GM12878 (cell line): ENCODE measurements around the gene DYRK1B. TPM values are rescaled to one million over a fixed set of nuclear protein-coding genes. Genes with fewer than 3 reads are reported as not detected.

Experiments
- CEBPB ChIP-seq, 2 experiments: fragments of 150-350 bp in 1 of 2; IDR thresholded peaks; 2 replicates each; pipeline ENCODE4 v1.6.1; 2012 to 2014; ENCODE audit warnings: low read depth in 2 of 2, low read length in 2 of 2, borderline replicate concordance in 1 of 2, inconsistent platforms in 1 of 2
- CEBPZ ChIP-seq: fragments of 150-350 bp; IDR thresholded peaks from 2 replicates; pipeline ENCODE4 v1.6.1; 2016; ENCODE audit warnings: low read depth, low read length
- CHD1 ChIP-seq: IDR thresholded peaks from 2 replicates; pipeline ENCODE4 v1.6.1; 2012; ENCODE audit warnings: low read depth, low read length, improper control_type of control experiment
- CREM ChIP-seq: IDR thresholded peaks from 2 replicates; pipeline ENCODE4 v1.6.1; 2014; ENCODE audit warnings: antibody characterized with exemption, low read depth
- EED ChIP-seq: sonication (generic); IDR thresholded peaks from 2 replicates; pipeline ENCODE4 v1.6.1; 2016; ENCODE audit warnings: antibody characterized with exemption, low read depth
- EZH2 ChIP-seq: IDR thresholded peaks from 2 replicates; pipeline ENCODE4 v1.6.1; 2012; ENCODE audit warnings: low read depth, mild to moderate bottlenecking, control low read depth, inconsistent platforms, low read length, borderline replicate concordance; ENCODE audit not compliant: control insufficient read depth
- FOS ChIP-seq: IDR thresholded peaks from 3 replicates; pipeline ENCODE4 v1.6.1; 2011; ENCODE audit warnings: borderline replicate concordance; ENCODE audit not compliant: insufficient read length; ENCODE audit errors: extremely low read depth
- FOXK2 ChIP-seq: fragments of 450-650 bp; IDR thresholded peaks from 2 replicates; pipeline ENCODE4 v1.6.1; 2017; ENCODE audit warnings: mild to moderate bottlenecking, moderate library complexity
- GABPA ChIP-seq: IDR thresholded peaks from 2 replicates; pipeline ENCODE4 v1.6.1; 2014; ENCODE audit warnings: antibody characterized with exemption, low read depth, mild to moderate bottlenecking, inconsistent platforms
- KAT2A ChIP-seq: conservative IDR thresholded peaks from 2 replicates; pipeline ENCODE4 v1.6.1; 2011; ENCODE audit warnings: low read depth, low read length; ENCODE audit not compliant: control insufficient read depth
- MTA3 ChIP-seq: IDR thresholded peaks from 2 replicates; pipeline ENCODE4 v1.6.1; 2012; ENCODE audit warnings: low read length, inconsistent platforms, borderline replicate concordance
- NRF1 ChIP-seq: conservative IDR thresholded peaks from 2 replicates; pipeline ENCODE4 v1.6.1; 2011; ENCODE audit warnings: mild to moderate bottlenecking, low read depth, low read length, improper control_type of control experiment
- RB1 ChIP-seq: fragments of 450-650 bp; formaldehyde crosslinking; IDR thresholded peaks from 2 replicates; pipeline ENCODE4 v1.6.1; 2017; ENCODE audit warnings: mild to moderate bottlenecking, borderline replicate concordance
- SIX5 ChIP-seq: IDR thresholded peaks from 2 replicates; pipeline ENCODE4 v1.6.1; 2011; ENCODE audit warnings: mild to moderate bottlenecking, low read depth, low read length, moderate library complexity; ENCODE audit not compliant: severe bottlenecking
- SMARCA5 ChIP-seq: fragments of 450-650 bp; IDR thresholded peaks from 2 replicates; pipeline ENCODE4 v1.6.1; 2017; ENCODE audit warnings: mild to moderate bottlenecking
- SP1 ChIP-seq: IDR thresholded peaks from one replicate; pipeline ENCODE4 v1.6.1; 2011; ENCODE audit warnings: low read depth, low read length
- TARDBP ChIP-seq: IDR thresholded peaks from 2 replicates; pipeline ENCODE4 v1.6.1; 2016; ENCODE audit warnings: borderline replicate concordance
- TBL1XR1 ChIP-seq: IDR thresholded peaks from 2 replicates; pipeline ENCODE4 v1.6.1; 2012; ENCODE audit warnings: low read depth, low read length, improper control_type of control experiment
- USF2 ChIP-seq: IDR thresholded peaks from 2 replicates; pipeline ENCODE4 v1.6.1; 2011; ENCODE audit warnings: low read depth, low read length, improper control_type of control experiment, borderline replicate concordance
- ZNF274 ChIP-seq: IDR thresholded peaks from one replicate; pipeline ENCODE4 v1.8.0; 2011; ENCODE audit not compliant: insufficient read length, insufficient read depth
- ZZZ3 ChIP-seq: IDR thresholded peaks from 2 replicates; pipeline ENCODE4 v1.6.1; 2011; ENCODE audit warnings: low read depth; ENCODE audit not compliant: control insufficient read depth, insufficient read length
- polyA plus RNA-seq, 11 experiments: library from polyadenylated mRNA; depleted of rRNA in 4 of 11; unstranded in 6 of 11; stranded (reverse) in 5 of 11; fragments of >200 nt; fragmentation: Nextera tagmentation in 4 of 11; fragmentation: Illumina TruSeq in 1 of 11; extraction: Ambion mirVana in 4 of 11; extraction: Trizol in 1 of 11; gene quantifications; 1 replicate in 1 of 11; 2 replicates in 10 of 11; pipeline versions ENCODE4 v1.2.1 to v1.2.3, GENCODE V29; 2011 to 2016; ENCODE audit warnings: inconsistent platforms in 2 of 11, missing spikeins in 2 of 11, low read depth in 1 of 11
- total RNA-seq, 4 experiments: library from RNA; depleted of rRNA in 3 of 4; stranded (reverse); fragments of >200 nt in 3 of 4; fragmentation: Illumina TruSeq in 1 of 4; extraction: Trizol in 1 of 4; gene quantifications; 2 replicates each; pipeline versions ENCODE4 v1.2.1 to v1.2.3, GENCODE V29; 2013 to 2021
- TF ChIP-seq, protein P1 (sequence below): fragments of 450-650 bp; conservative IDR thresholded peaks from 2 replicates; pipeline ENCODE4 v1.6.1; 2017; ENCODE audit warnings: mild to moderate bottlenecking, moderate library complexity

Gene DYRK1B
- total and polyA plus RNA-seq, 10 of the 15 experiments (the other 5 are each of a cell fraction or from before 2014, with no cell fraction given), result 0.07 to 10.2 (median 3.4) TPM; not detected in 1

DNA sequence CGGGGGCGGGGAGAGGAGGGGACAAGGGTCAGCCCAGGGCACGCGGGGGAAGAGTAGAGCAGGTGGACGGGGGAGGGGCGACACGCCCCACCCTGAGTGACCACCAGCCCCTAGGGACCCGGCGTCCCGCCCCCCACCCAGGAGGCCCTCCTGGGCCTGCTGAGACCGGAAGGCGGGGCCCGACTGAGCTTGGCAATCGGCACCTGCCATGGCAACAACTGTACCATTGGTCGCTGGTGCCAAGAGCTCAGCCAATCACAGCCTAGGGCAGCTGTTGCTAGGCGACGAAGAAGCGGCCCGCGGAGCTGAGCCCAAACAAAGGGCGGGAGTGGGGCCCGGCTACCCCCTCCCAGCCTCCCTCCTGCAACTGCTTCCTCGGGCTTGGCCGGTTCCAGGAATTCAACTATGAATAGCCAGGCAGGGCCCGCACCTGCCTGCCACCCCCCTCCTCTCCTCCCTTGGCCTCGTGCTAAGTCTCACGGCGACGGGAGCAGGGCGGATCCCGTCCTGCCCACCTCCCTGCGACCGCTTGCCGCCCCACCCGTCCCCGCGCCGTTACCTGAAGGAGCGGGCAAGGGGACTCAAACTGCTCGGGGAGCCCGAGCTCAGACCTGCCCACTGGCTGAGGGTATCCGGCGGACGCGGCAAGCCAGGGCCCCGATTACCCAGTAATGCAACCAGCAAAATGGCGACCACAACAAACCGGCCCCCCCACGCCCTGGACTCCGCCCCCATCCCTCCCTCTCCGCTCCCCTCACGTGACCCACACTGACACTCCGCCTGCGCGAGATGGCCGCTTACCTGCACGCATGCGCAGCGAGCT, at the start of gene DYRK1B (continued):
- TF ChIP-seq MTA3 (no peak; the same call in 1 of the 2 replicates), SIX5 (peak; percentile 24), RB1 (peak; percentile 76), GABPA (no peak), ZZZ3 (no peak), SP1 (peak; percentile 95), FOXK2 (peak; percentile 79), CEBPZ (no peak), CREM (no peak), FOS (peak; percentile 78), CEBPB (IDR thresholded peaks at IDR 0.05; ENCODE audit: borderline replicate concordance in 1 of 2, low read depth in 2 of 2, low read length in 2 of 2) (peak in 1 of 2 experiments; percentile 50; a peak in 1 of 4 replicates), EED (no peak), USF2 (peak; percentile 96), ZNF274 (no peak), CHD1 (no peak), NRF1 (peak; percentile 99), EZH2 (no peak), TBL1XR1 (no peak), KAT2A (no peak), TARDBP (no peak), SMARCA5 (0 out of 2 replicates have a peak, but pooled peaks have one; percentile 9)
- TF ChIP-seq, protein P1, sequence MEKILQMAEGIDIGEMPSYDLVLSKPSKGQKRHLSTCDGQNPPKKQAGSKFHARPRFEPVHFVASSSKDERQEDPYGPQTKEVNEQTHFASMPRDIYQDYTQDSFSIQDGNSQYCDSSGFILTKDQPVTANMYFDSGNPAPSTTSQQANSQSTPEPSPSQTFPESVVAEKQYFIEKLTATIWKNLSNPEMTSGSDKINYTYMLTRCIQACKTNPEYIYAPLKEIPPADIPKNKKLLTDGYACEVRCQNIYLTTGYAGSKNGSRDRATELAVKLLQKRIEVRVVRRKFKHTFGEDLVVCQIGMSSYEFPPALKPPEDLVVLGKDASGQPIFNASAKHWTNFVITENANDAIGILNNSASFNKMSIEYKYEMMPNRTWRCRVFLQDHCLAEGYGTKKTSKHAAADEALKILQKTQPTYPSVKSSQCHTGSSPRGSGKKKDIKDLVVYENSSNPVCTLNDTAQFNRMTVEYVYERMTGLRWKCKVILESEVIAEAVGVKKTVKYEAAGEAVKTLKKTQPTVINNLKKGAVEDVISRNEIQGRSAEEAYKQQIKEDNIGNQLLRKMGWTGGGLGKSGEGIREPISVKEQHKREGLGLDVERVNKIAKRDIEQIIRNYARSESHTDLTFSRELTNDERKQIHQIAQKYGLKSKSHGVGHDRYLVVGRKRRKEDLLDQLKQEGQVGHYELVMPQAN, result peak; percentile 99
